AG20443 (cell line): ENCODE data around the gene FLII.

Experiments
- DNase-seq: peaks from one replicate; pipeline ENCODE4 v3.0.0; 2012; ENCODE audit warnings: low spot score, mixed read lengths

Gene FLII

GRCh38 chr17:18260332-18261145, 2.0 kb upstream of the FLII start, which contains the start of gene MIEF2:
Gene MIEF2, plus strand, starts transcription at chr17:18260662. Its CDS starts 2,059 bp downstream, at chr17:18262721.
- DNase-seq: peak; percentile 98

GRCh38 chr17:18259621-18260331, 1.2 kb upstream of the FLII start:
- no peak for DNase-seq

GRCh38 chr17:18257982-18258355, 569 bp downstream of the FLII start:
- peak; percentile 94 for DNase-seq

- peak; percentile 72 for DNase-seq
Measured at GRCh38 chr17:18257268-18257981, 1.1 kb downstream of the FLII start.

GRCh38 chr17:18256776-18257175, 1.8 kb downstream of the FLII start:
- no peak for DNase-seq

GRCh38 chr17:18256351-18256750, 2.2 kb downstream of the FLII start:
- no peak for DNase-seq

- DNase-seq: no peak
Measured at GRCh38 chr17:18254888-18255649, 3.5 kb downstream of the FLII start.

- no peak for DNase-seq
Measured at GRCh38 chr17:18253947-18254821, 4.4 kb downstream of the FLII start.

GRCh38 chr17:18253187-18253884, 5.2 kb downstream of the FLII start:
- DNase-seq: no peak

- DNase-seq: no peak
Measured at GRCh38 chr17:18252160-18252559, 6.4 kb downstream of the FLII start.

GRCh38 chr17:18251204-18251603, 7.3 kb downstream of the FLII start:
- DNase-seq: no peak

- DNase-seq: no peak
Measured at GRCh38 chr17:18250708-18251107, 7.8 kb downstream of the FLII start.

- no peak for DNase-seq
Measured at GRCh38 chr17:18250259-18250658, 8.3 kb downstream of the FLII start.

GRCh38 chr17:18248811-18249210, 9.7 kb downstream of the FLII start:
- DNase-seq: no peak

GRCh38 chr17:18248300-18248731, 10.2 kb downstream of the FLII start:
- peak; percentile 86 for DNase-seq

- no peak for DNase-seq
Measured at GRCh38 chr17:18247613-18248001, 10.9 kb downstream of the FLII start.

GRCh38 chr17:18246880-18247612, 11.5 kb downstream of the FLII start:
- DNase-seq: peak; percentile 62

GRCh38 chr17:18246109-18246725, 12.3 kb downstream of the FLII start:
- no peak for DNase-seq
